ENCODE data around the gene SYS1.

Gene SYS1

DNA sequence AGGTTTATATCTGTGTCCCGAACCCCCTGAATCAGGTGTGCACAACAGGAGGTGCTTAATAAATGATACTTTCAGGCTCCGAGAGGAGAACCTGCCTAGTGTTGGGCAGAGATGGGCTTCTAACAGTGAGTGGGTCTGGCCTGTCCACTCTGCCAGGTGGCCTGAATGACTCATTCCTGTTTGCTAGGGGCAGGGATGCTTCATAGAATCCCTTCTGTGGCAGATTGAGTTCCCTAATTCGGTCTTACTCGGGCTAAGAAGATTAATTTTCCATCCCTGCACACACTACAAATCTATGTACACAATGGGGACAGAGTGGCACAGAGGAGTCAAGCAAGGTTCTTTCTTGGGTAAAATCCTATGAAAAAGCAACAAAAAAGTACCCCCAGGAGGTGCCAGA, 34.5 kb upstream of the SYS1 start:
- Histone ChIP-seq H3K36me3 (ENCODE audit: insufficient read depth, low read length) (peaks cover 87% of the 10 kb centered on the region), H3K27me3 (ENCODE audit: control insufficient read depth, insufficient read depth, low read length) (no peaks in the 10 kb centered on the region), H3K4me1 (ENCODE audit: control insufficient read depth, insufficient read depth, low read length) (no peaks in the 10 kb centered on the region), H3K9ac (ENCODE audit: low read depth, low read length) (no peak overlapping the region), H3K4me3 (ENCODE audit: low read length) (no peak overlapping the region), H3K4me2 (ENCODE audit: low read length) (no peak overlapping the region), H3K9me3 (replicated peaks; ENCODE audit: low read length) (no peaks in the 10 kb centered on the region)

DNA sequence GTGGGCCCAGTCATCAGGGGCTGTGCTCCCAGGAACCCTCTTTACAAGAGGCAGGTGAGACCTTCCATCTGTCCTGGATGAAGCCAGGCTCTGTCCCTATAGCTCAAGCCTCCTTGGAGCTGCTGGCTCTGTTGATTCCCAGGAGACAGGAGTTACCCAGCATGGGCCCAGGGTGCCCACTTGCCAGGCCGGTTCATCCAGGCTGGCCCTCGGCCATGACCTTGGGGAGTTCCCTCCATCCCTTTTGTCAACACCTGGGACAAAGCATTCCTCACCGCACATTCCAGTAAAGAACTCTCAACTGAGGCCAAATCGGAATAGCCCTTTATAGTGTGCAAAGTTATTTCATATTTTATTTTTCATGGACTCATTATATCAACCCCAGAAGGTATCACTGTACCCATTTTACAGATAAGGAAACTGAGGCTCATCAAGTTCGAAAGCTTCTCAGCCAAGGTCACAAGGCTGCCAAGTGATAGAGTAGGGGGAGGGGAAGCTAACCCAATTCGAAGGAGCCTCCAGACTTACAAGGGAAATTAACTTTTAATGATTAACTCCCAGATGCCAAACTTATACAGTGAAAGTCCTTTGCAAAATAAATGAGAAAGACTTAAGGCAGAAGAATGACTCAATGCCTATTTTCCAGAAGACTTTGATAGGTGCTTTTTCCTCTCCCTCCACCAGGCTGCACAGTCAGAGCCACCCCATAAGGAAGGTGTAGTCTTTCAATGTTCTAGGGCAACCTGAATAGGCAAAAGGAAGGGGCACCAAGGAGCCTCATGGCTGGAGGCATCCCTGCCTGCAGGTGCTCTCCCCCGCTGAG, 33.2 kb upstream of the SYS1 start:
- no peaks in the 10 kb centered on the region for H3K27me3 ChIP-seq (ENCODE audit: control insufficient read depth, insufficient read depth, low read length)
- H3K9me3 ChIP-seq (replicated peaks; ENCODE audit: low read length): no peaks in the 10 kb centered on the region
- no peaks in the 10 kb centered on the region for H3K4me1 ChIP-seq (ENCODE audit: control insufficient read depth, insufficient read depth, low read length)
- H3K9ac ChIP-seq (ENCODE audit: low read depth, low read length): no peak overlapping the region
- peaks cover 88% of the 10 kb centered on the region for H3K36me3 ChIP-seq (ENCODE audit: insufficient read depth, low read length)
- no peak overlapping the region for H3K4me3 ChIP-seq (ENCODE audit: low read length)
- H3K4me2 ChIP-seq (ENCODE audit: low read length): no peak overlapping the region

DNA sequence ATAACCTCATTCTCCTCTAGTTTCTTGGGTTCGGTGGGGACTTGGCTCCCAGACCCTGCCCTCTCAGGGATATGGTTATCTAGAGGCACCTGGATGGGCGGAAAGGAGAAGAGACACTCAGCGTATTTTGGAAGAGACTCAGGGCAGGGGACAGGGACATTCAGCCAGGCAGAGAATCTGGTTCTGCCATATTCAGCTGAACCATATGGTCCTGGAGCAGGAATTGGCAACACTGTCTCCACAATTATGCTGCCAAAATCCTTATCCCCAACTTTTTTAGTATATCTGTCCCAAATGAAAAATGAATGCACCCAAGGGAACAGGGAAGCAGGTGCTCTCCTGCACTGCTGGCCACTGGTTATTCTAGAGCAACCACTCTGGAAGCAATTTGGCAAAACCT, 32.5 kb upstream of the SYS1 start:
- H3K27me3 ChIP-seq (ENCODE audit: control insufficient read depth, insufficient read depth, low read length): no peaks in the 10 kb centered on the region
- peaks cover 4% of the 10 kb centered on the region for H3K4me1 ChIP-seq (ENCODE audit: control insufficient read depth, insufficient read depth, low read length)

DNA sequence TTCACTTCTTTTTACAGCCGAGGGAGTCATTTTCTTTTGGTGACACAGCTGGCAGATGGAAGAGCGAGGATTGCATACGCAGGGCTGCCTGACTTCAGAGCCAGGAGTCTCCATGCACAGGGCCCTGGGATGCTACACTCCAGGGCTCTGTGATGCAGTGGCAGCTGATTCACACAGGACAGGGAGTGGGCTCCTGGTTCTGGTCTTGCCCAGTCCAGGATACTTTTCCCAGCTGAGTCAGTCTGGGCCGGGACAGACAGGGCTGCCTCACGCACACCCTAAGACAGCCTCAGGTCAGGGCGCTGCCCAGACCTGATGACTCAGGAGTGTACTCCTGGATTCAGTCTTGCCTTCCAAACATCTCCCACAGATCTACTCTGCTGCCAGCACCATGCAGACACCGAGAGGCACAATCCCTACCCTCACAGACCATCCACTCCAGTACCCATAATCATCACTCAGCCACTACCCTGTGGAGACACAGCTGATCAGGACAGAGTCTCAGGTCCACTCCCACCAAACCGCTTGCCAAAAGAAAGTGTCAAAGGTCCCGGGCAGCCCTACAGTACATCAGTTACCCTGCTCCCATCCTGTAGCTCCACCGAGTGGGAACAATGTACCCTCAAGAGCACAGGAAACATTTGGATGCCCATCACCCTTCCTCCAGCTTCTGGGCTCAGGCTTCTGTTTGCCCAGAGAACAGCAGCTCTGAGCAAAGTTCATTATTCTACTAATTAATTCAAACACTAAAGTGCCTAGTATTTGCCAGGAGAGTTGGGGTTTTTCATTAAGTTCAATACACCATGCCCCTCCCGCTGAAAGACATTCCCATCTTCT, 26.2 kb upstream of the SYS1 start:
- Histone ChIP-seq H3K36me3 (ENCODE audit: insufficient read depth, low read length) (peaks cover 67% of the 10 kb centered on the region), H3K27me3 (ENCODE audit: control insufficient read depth, insufficient read depth, low read length) (no peaks in the 10 kb centered on the region), H3K4me3 (ENCODE audit: low read length) (peak overlapping the region; percentile 16), H3K9ac (ENCODE audit: low read depth, low read length) (peak overlapping the region; percentile 79), H3K4me2 (ENCODE audit: low read length) (peak overlapping the region; percentile 67), H3K4me1 (ENCODE audit: control insufficient read depth, insufficient read depth, low read length) (peaks cover 61% of the 10 kb centered on the region), H3K9me3 (replicated peaks; ENCODE audit: low read length) (no peaks in the 10 kb centered on the region)

More for the DNA sequence above, 32.5 kb upstream of the SYS1 start:
- Histone ChIP-seq H3K4me2 (ENCODE audit: low read length) (no peak overlapping the region), H3K9me3 (replicated peaks; ENCODE audit: low read length) (no peaks in the 10 kb centered on the region), H3K36me3 (ENCODE audit: insufficient read depth, low read length) (peaks cover 87% of the 10 kb centered on the region), H3K4me3 (ENCODE audit: low read length) (no peak overlapping the region), H3K9ac (ENCODE audit: low read depth, low read length) (no peak overlapping the region)

DNA sequence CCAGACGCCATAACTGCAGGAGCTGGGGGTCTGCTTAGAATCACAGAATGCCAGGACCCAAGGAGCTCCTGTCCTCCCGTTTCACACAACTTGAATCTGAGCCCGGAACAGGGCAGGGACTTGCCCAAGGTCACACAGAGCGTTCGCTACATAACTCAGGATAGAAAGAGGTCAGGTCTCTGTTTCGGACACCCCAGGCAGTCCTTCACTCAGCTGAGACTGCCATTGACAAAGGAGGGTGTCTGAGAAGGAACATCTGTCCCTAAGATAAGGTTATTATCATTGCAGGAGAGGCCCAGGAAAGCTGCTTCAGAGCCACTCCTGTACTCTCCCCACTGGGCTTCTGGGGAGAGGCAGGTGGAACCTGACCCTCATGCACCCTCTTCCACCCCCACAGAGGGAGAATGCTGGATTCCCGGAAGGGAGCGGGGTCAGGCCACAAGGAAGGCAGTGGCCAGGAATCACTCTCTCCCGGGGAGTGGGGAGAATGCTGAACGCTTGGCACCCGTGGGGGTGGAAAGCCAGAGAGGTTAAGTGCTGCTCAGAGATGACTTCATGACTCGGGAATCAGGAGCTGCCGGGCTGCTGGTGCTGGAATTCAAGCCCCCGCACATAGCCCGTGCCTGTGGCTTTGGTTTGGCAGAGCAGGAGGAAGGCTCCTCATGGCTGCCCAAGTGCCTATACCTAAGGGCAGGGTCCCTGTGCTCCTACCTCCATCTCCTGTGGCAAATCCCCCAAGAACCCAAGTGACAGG, 25.4 kb upstream of the SYS1 start:
- H3K27me3 ChIP-seq (ENCODE audit: control insufficient read depth, insufficient read depth, low read length): no peaks in the 10 kb centered on the region
- H3K9me3 ChIP-seq (replicated peaks; ENCODE audit: low read length): no peaks in the 10 kb centered on the region
- H3K36me3 ChIP-seq (ENCODE audit: insufficient read depth, low read length): peaks cover 63% of the 10 kb centered on the region
- peak overlapping the region; percentile 67 for H3K4me2 ChIP-seq (ENCODE audit: low read length)
- H3K4me1 ChIP-seq (ENCODE audit: control insufficient read depth, insufficient read depth, low read length): peaks cover 69% of the 10 kb centered on the region
- H3K4me3 ChIP-seq (ENCODE audit: low read length): peak overlapping the region; percentile 34
- H3K9ac ChIP-seq (ENCODE audit: low read depth, low read length): peak overlapping the region; percentile 79

DNA sequence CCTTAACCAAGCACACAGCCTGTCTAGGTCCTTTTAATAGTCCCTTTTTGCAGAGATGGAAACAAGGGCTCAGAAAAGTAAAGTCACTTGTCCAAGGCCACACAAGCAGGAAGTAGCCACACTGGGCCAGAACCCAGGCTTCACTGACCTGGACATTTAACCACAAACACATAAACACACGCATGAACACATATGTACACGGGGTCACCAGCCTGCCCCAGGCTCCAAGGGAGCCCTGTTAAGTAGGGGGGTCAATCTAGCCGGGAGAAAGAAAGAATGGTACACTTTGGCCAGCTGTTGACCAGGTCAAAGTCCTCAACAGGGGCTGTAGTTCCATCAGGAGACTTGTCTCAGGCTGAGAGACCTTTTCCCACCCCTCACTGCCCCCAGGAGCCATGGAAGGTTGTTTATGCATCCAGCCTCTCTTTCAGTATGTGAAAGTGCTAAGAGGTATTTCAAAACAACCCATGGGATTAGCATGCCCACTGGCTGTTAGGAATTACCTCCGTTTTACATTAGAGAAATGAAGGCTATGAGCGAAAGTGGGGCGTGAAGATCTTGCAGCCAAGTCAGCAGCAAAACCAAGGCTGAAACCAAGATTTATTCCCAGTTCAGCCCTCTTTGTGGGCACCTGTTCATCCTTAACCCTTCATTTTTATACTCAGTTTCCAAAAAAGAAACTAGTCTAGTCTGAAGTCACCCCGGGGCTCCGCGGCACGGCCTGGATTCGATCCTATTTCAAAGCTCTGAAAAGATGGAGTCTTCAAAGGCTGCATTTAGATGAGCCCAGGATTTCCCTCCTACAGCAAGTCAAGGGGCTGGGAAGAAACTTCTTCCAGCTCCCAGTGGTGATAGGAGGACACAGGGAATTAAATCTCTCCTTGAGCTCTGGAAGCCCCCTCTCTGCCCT, 24.6 kb upstream of the SYS1 start:
- peaks cover 64% of the 10 kb centered on the region for H3K36me3 ChIP-seq (ENCODE audit: insufficient read depth, low read length)
- no peaks in the 10 kb centered on the region for H3K27me3 ChIP-seq (ENCODE audit: control insufficient read depth, insufficient read depth, low read length)
- peak overlapping the region; percentile 66 for H3K9ac ChIP-seq (ENCODE audit: low read depth, low read length)
- H3K4me2 ChIP-seq (ENCODE audit: low read length): peak overlapping the region; percentile 47
- H3K9me3 ChIP-seq (replicated peaks; ENCODE audit: low read length): no peaks in the 10 kb centered on the region
- H3K4me3 ChIP-seq (ENCODE audit: low read length): peak overlapping the region; percentile 34
- H3K4me1 ChIP-seq (ENCODE audit: control insufficient read depth, insufficient read depth, low read length): peaks cover 77% of the 10 kb centered on the region

DNA sequence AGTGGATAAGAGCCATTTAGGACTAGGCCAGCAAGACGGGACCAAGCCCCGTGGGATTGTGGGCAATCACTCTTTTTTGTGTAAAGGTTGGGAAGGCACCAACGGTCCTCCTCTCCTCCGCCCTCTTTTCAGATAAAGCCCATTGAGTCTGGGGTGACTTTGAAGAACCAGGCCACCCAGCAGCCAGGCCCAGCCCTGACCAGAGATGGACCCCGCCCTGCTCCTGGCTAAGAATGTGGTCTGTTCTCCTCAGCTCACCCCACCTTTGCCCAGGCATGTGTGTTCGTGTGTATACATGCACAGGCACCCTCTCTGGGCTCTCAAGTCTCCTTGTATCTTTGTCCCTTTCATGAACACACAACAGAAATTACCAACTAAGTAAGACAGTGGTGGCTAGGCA, 23.9 kb upstream of the SYS1 start:
- Histone ChIP-seq H3K4me1 (ENCODE audit: control insufficient read depth, insufficient read depth, low read length) (peaks cover 84% of the 10 kb centered on the region), H3K36me3 (ENCODE audit: insufficient read depth, low read length) (peaks cover 68% of the 10 kb centered on the region)

DNA sequence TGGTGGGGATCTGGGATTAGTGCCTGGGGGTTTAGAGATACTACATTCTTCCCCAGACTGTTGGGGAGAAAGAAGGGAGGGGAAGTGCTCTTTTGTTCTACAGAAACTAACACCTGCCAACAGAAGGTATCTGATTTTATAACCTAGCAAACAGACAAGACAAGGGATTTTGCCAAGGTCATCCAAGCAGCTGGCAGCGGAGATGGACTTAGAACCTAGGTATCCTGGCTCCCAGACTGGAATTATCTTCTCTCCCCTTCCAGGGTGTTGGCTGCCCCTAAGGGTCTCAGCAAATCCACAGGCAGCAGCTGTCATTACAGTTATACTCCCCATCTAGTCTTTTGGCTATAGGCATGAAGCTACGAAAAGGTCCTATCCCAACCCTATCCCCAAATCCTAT, 23.2 kb upstream of the SYS1 start:
- no peak overlapping the region for H3K9ac ChIP-seq (ENCODE audit: low read depth, low read length)
- H3K4me2 ChIP-seq (ENCODE audit: low read length): no peak overlapping the region
- H3K36me3 ChIP-seq (ENCODE audit: insufficient read depth, low read length): peaks cover 66% of the 10 kb centered on the region
- H3K27me3 ChIP-seq (ENCODE audit: control insufficient read depth, insufficient read depth, low read length): no peaks in the 10 kb centered on the region
- peaks cover 91% of the 10 kb centered on the region for H3K4me1 ChIP-seq (ENCODE audit: control insufficient read depth, insufficient read depth, low read length)
- no peaks in the 10 kb centered on the region for H3K9me3 ChIP-seq (replicated peaks; ENCODE audit: low read length)
- H3K4me3 ChIP-seq (ENCODE audit: low read length): no peak overlapping the region

More for the DNA sequence above, 23.9 kb upstream of the SYS1 start:
- peak overlapping the region; percentile 47 for H3K4me2 ChIP-seq (ENCODE audit: low read length)
- no peaks in the 10 kb centered on the region for H3K9me3 ChIP-seq (replicated peaks; ENCODE audit: low read length)
- peak overlapping the region; percentile 66 for H3K9ac ChIP-seq (ENCODE audit: low read depth, low read length)
- no peaks in the 10 kb centered on the region for H3K27me3 ChIP-seq (ENCODE audit: control insufficient read depth, insufficient read depth, low read length)
- H3K4me3 ChIP-seq (ENCODE audit: low read length): peak overlapping the region; percentile 5

- Histone ChIP-seq H3K4me1 (ENCODE audit: control insufficient read depth, insufficient read depth, low read length) (peaks cover 94% of the 10 kb centered on the region), H3K4me3 (ENCODE audit: low read length) (no peak overlapping the region), H3K9ac (ENCODE audit: low read depth, low read length) (no peak overlapping the region), H3K36me3 (ENCODE audit: insufficient read depth, low read length) (peaks cover 63% of the 10 kb centered on the region), H3K4me2 (ENCODE audit: low read length) (no peak overlapping the region), H3K27me3 (ENCODE audit: control insufficient read depth, insufficient read depth, low read length) (no peaks in the 10 kb centered on the region), H3K9me3 (replicated peaks; ENCODE audit: low read length) (no peaks in the 10 kb centered on the region)
Observed at GRCh38 chr20:45340236-45340847, 22.6 kb upstream of the SYS1 start.

DNA sequence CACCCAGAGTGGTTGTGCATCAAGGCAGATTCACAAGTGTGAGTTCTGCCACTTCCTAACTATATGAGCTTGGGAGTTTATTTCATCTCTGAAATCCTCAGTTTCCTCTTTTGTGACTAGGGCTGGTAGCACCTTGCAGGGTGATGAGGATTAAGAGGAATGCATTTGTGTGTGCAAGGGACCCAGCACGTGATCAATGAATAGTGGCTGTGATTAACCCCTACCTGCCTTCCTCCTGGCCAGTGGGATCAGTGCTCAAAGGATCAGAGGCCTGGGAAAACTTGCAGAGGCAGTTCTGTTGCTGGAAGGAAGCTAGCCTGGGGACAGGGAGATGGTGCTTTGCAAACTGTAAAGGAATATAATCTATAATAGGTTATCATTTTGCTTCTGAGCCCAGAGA, 22.0 kb upstream of the SYS1 start:
- Histone ChIP-seq H3K4me3 (ENCODE audit: low read length) (no peak overlapping the region), H3K4me1 (ENCODE audit: control insufficient read depth, insufficient read depth, low read length) (peaks cover 94% of the 10 kb centered on the region), H3K36me3 (ENCODE audit: insufficient read depth, low read length) (peaks cover 63% of the 10 kb centered on the region), H3K9me3 (replicated peaks; ENCODE audit: low read length) (no peaks in the 10 kb centered on the region), H3K9ac (ENCODE audit: low read depth, low read length) (no peak overlapping the region), H3K27me3 (ENCODE audit: control insufficient read depth, insufficient read depth, low read length) (no peaks in the 10 kb centered on the region), H3K4me2 (ENCODE audit: low read length) (no peak overlapping the region)

Data from skeletal muscle satellite cell (primary cell).